GM12873 (cell line): ENCODE measurements around the gene TGFA.

Experiments used
- TF ChIP-seq, protein P1 (sequence below): IDR thresholded peaks from 2 replicates; pipeline ENCODE4 v1.5.1; 2012; ENCODE audit warnings: low read depth, mild to moderate bottlenecking, moderate library complexity, low read length, control low read depth; ENCODE audit not compliant: insufficient read depth; ENCODE audit errors: missing control alignments

The TGFA gene

DNA sequence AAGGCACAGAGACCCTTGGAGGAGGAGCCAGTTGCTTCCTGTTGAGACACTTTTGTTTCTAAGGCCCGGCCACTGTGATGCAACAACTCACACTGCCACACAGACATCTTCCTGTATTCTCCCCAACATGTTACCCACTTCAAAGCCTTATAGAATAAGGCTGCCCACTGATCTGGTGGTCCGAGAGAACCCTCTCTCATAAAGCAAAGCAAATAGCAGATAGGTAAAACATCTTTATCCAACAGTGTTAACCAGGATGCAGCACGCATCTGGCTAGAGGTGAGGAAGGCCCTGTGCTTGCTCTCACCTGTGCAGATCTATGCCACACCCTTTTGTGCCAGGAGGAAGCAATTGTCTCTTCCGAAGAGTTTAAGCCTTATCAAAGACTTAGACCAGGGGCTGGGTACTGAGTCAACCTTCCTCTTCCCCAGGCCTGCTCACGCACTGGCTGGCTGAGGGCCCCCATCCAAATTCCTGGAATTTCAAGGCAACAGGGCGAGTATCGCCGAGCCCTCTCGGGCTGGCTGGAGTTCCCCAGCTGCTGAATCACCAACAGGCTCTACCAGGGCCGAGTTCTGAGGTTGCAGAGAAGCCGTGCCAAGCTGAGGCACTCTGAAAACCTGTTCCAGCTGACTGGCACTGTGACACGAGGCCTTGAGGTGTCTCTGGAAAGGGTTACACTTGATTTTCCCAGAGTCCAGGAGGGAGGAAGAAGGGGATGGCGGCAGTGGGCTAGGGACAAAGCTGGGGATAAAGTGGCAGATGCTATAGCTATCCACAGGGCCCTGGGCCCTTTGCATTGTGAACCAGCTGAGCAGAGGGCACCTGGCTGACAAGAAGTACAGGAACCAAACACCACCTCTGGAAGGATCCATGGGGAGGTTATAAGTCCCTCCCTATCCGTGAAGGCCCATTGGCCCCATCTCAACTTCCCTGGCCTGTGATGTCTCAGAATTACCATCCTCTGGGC is 29.3 kb downstream of the TGFA start:
- TF ChIP-seq, protein P1, sequence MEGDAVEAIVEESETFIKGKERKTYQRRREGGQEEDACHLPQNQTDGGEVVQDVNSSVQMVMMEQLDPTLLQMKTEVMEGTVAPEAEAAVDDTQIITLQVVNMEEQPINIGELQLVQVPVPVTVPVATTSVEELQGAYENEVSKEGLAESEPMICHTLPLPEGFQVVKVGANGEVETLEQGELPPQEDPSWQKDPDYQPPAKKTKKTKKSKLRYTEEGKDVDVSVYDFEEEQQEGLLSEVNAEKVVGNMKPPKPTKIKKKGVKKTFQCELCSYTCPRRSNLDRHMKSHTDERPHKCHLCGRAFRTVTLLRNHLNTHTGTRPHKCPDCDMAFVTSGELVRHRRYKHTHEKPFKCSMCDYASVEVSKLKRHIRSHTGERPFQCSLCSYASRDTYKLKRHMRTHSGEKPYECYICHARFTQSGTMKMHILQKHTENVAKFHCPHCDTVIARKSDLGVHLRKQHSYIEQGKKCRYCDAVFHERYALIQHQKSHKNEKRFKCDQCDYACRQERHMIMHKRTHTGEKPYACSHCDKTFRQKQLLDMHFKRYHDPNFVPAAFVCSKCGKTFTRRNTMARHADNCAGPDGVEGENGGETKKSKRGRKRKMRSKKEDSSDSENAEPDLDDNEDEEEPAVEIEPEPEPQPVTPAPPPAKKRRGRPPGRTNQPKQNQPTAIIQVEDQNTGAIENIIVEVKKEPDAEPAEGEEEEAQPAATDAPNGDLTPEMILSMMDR, result no peak

DNA sequence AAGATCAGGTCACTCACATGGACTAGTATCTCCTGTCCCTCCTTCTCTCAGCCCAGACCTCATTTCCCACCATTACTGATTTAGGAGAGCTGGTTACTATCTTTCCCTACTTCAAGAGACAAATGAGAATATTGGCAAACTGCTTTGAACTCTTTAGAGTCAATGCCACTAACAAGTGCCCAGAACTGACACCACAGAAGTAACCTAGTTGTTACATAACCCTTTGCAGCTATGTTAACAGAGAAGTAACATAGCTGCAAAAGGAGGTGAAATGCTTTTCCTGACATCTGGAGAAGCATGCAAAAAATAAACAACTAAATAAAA is 30.0 kb downstream of the TGFA start:
- TF ChIP-seq, protein P1, result no peak

DNA sequence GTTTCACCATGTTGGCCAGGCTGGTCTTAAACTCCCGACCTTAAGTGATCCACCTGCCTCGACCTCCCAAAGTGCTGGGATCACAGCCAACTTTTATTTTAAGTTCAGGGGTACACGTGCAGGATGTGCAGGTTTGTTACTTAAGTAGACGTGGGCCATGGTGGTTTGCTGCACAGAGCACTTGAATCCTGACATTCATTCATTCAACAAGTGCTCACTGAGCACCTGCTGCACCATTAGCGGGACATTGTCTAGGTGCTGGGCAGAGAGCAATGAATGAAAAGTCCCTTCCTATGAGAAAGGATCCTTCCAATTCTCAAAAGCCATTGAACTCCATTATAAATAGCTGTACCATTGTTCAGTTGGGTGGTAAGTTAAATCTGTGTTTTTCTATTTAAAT is 31.0 kb downstream of the TGFA start:
- TF ChIP-seq, protein P1, result no peak

DNA sequence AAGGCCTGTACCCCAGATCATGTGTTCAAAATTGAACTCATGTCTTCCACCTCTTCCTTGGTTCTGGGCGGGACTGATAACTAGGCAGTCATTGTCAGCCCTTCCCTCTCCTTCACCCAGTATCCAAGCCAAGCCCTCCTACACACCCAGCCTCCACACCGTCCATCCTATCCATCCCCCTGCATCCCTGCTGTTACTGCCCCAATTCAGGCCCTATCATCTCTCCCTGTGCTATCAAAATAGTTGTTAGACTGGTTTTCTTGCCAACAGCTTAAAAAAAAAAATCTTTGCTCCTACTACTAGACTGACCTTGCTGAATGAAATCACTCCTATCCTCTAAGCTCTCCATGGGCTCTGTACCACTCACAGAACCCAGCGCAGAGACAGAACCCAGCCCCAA is 32.8 kb downstream of the TGFA start:
- TF ChIP-seq, protein P1, result no peak

DNA sequence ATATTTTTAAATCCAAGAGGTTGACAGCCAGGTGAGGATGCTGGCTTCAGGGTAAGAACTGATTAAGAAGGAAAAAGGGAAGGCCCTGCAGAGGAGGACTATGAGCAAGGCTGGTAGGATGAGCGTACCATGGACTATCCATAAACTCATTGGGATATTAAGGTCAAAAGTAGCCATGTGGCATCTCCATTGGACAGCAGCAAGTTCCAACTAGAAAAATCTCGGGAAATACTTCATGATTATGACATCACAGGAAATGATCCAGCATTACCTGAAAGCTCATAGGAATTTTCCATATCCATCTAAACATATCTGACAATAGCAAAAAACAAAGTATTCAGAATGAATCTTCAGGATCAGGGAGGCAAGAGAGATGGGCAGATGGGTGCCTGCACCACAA is 34.2 kb downstream of the TGFA start:
- TF ChIP-seq, protein P1, result no peak

DNA sequence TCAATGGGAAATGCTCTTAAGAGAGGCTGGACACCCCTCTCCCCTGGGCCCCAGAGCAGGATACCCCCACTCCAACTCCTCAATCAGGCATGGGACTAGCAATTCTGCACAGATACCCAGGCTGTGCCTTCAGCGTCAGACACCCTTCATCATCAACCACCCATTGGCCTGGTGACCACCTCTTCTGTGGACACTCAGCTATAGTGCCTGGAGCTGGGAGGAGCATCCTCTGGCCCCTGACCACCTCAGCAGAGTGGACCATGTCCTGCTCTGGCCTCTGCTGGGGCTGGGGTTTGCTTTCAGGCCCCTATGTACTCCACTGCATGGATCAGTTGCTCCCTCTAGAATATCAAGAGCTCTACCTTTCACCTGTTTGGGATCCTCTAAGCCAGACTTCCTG is 35.1 kb downstream of the TGFA start:
- TF ChIP-seq, protein P1, result no peak

DNA sequence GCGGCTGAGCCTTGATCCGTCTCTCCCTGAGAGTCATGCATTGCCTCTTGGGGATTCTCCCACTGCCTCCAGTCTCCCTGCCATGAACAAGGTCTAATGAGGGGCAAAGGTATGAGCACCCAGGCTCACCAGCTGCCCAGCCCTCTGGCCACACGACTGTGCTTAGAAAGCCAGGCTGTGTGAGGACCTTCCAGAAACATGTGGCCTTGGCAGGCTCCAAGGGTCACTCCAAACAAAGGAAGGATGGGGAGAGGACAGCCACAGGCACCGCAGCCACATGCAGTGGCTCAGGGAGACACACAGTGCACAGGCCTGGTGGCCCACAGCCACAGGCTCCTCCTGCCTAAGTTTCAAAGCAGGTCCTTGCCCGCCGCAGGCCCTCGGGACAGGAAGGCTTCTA is 35.8 kb downstream of the TGFA start:
- TF ChIP-seq, protein P1, result no peak
